Keratinocyte (primary cell): ENCODE results near the gene ARHGEF19. TPM values are rescaled to one million over a fixed set of nuclear protein-coding genes. Genes with fewer than 3 reads are reported as not detected.

Experiments
- DNase-seq: peaks from one replicate; pipeline ENCODE4 v3.0.0-alpha.2; 2011; ENCODE audit warnings: low read depth, missing footprints, low spot score
- FAIRE-seq: peaks from 2 replicates; lab custom pipeline; 2011; peaks lifted over from hg19 to GRCh38; lab: Jason Lieb, UNC
- H2AFZ ChIP-seq: 2 replicates; pipeline ENCODE4 v1.6.0; 2012; ENCODE audit warnings: low read length, control low read depth, inconsistent platforms; ENCODE audit not compliant: control insufficient read depth
- H3K27ac ChIP-seq: 2 replicates; pipeline ENCODE4 v1.5.1; 2011; ENCODE audit warnings: low read length; ENCODE audit not compliant: control insufficient read depth, insufficient read depth
- H3K27me3 ChIP-seq: 3 replicates; pipeline ENCODE4 v1.6.0; 2011; ENCODE audit warnings: low read length; ENCODE audit not compliant: control insufficient read depth, insufficient read depth; ENCODE audit errors: extremely low read depth
- H3K36me3 ChIP-seq, 2 experiments: 2 replicates in 1 of 2; 3 replicates in 1 of 2; pipeline ENCODE4 v1.5.1; 2011; ENCODE audit warnings: low read length in 2 of 2, mild to moderate bottlenecking in 1 of 2; ENCODE audit not compliant: control insufficient read depth in 2 of 2, insufficient read depth in 2 of 2; ENCODE audit errors: extremely low read depth in 1 of 2
- H3K4me1 ChIP-seq: 3 replicates; pipeline ENCODE4 v1.5.1; 2011; ENCODE audit warnings: low read length; ENCODE audit not compliant: control insufficient read depth, insufficient read depth; ENCODE audit errors: extremely low read depth
- H3K4me2 ChIP-seq: 3 replicates; pipeline ENCODE4 v1.6.0; 2011; ENCODE audit warnings: low read depth, low read length; ENCODE audit not compliant: control insufficient read depth, insufficient read depth; ENCODE audit errors: extremely low read depth
- H3K4me3 ChIP-seq, 3 experiments: fragments of 200-600 bp in 1 of 3; sonication (generic) in 1 of 3; 2 replicates in 2 of 3; 3 replicates in 1 of 3; pipeline ENCODE4 v1.5.1; 2011 to 2016; ENCODE audit warnings: low read length in 3 of 3, mild to moderate bottlenecking in 3 of 3, control low read depth in 2 of 3, inconsistent platforms in 1 of 3, low read depth in 1 of 3, mixed read lengths in 1 of 3, mixed run types in 1 of 3, moderate library complexity in 1 of 3; ENCODE audit not compliant: control insufficient read depth in 2 of 3, insufficient read depth in 2 of 3; ENCODE audit errors: extremely low read depth in 1 of 3
- H3K79me2 ChIP-seq: 2 replicates; pipeline ENCODE4 v1.6.0; 2012; ENCODE audit warnings: low read length; ENCODE audit not compliant: control insufficient read depth, insufficient read depth
- H3K9ac ChIP-seq: 3 replicates; pipeline ENCODE4 v1.6.0; 2011; ENCODE audit warnings: low read length; ENCODE audit not compliant: control insufficient read depth, insufficient read depth; ENCODE audit errors: extremely low read depth
- H3K9me1 ChIP-seq: 3 replicates; pipeline ENCODE4 v1.6.0; 2011; ENCODE audit warnings: low read length; ENCODE audit not compliant: control insufficient read depth, insufficient read depth; ENCODE audit errors: extremely low read depth
- H3K9me3 ChIP-seq: 2 replicates; pipeline ENCODE4 v1.5.1; 2012; ENCODE audit warnings: low read depth, low read length; ENCODE audit not compliant: control insufficient read depth
- H4K20me1 ChIP-seq: 3 replicates; pipeline ENCODE4 v1.6.0; 2011; ENCODE audit warnings: low read length; ENCODE audit not compliant: control insufficient read depth, insufficient read depth; ENCODE audit errors: extremely low read depth
- CTCF ChIP-seq, 3 experiments: IDR thresholded peaks in 1 of 3; conservative IDR thresholded peaks in 1 of 3; optimal IDR thresholded peaks in 1 of 3; 2 replicates in 2 of 3; 3 replicates in 1 of 3; pipeline versions ENCODE3 to v1.5.1; 2011; ENCODE audit warnings: low read length in 3 of 3, mild to moderate bottlenecking in 3 of 3, moderate library complexity in 2 of 3, control low read depth in 1 of 3, inconsistent platforms in 1 of 3; ENCODE audit not compliant: insufficient read depth in 2 of 3; ENCODE audit errors: extremely low read depth in 1 of 3
- EZH2 ChIP-seq: IDR thresholded peaks from one replicate; pipeline ENCODE4 v1.6.1; 2012; ENCODE audit warnings: inconsistent platforms, mild to moderate bottlenecking, low read length, moderate library complexity
- dilution Hi-C: fragments of 300-500 bp; cut with MboI; formaldehyde crosslinking; loops from one replicate; pipeline ENCODE4 v1.7.0; 2020; ENCODE audit warnings: low sequenced_read_pairs; ENCODE audit not compliant: extremely low pct_ligation_motif_present
- polyA plus RNA-seq, 5 experiments: library from polyadenylated mRNA; depleted of rRNA in 3 of 5; stranded (reverse) in 3 of 5; stranded (forward) in 1 of 5; unstranded in 1 of 5; fragments of >200 nt; gene quantifications; 1 replicate in 1 of 5; 2 replicates in 3 of 5; 3 replicates in 1 of 5; pipeline versions ENCODE4 v1.2.1 to v1.2.3, GENCODE V29; 2011 to 2012; ENCODE audit warnings: missing spikeins in 2 of 5, low read depth in 1 of 5, low replicate concordance in 1 of 5

The ARHGEF19 gene
- polyA plus RNA-seq, 1 donor (not counting 4 experiments of a cell fraction or from before 2014, with no cell fraction given): 5.0 TPM

- no peak for FAIRE-seq
- dilution Hi-C loops: no loop called here
- peak overlapping the region; percentile 70 for H3K9ac ChIP-seq
- no peaks in the 10 kb centered on the region for H3K9me3 ChIP-seq
- no peak for DNase-seq
- H3K4me2 ChIP-seq: peak overlapping the region; percentile 56
- no peaks in the 10 kb centered on the region for H3K27me3 ChIP-seq
- peak overlapping the region; percentile 62 for H3K27ac ChIP-seq
- no peak for TF ChIP-seq EZH2
- peaks cover 3 to 5% of the 10 kb centered on the region in 2 experiments for H3K36me3 ChIP-seq
- H3K79me2 ChIP-seq: no peaks in the 10 kb centered on the region
- H4K20me1 ChIP-seq: no peaks in the 10 kb centered on the region
- H3K9me1 ChIP-seq: no peaks in the 10 kb centered on the region
- peak overlapping the region; percentile 49 for H2AFZ ChIP-seq
- H3K4me1 ChIP-seq: peaks cover 33% of the 10 kb centered on the region
- peak overlapping the region; percentile 37 to 72 (median 41) for H3K4me3 ChIP-seq
These were observed 4.9 kb downstream of the ARHGEF19 start for GRCh38 chr1:16207318-16208269.

GRCh38 chr1:16206547-16207317 lies 5.7 kb downstream of the ARHGEF19 start:
- FAIRE-seq (peak; percentile 82), DNase-seq (peak; percentile 89)
- Histone ChIP-seq H3K9me1 (no peaks in the 10 kb centered on the region), H3K27me3 (no peaks in the 10 kb centered on the region), H3K79me2 (no peaks in the 10 kb centered on the region), H3K27ac (peak overlapping the region; percentile 62), H3K9me3 (no peaks in the 10 kb centered on the region), H3K36me3 (peaks cover 3 to 5% of the 10 kb centered on the region in 2 experiments), H3K9ac (peak overlapping the region; percentile 70), H2AFZ (peak overlapping the region; percentile 49), H3K4me1 (peaks cover 24% of the 10 kb centered on the region), H3K4me2 (peak overlapping the region; percentile 56), H4K20me1 (no peaks in the 10 kb centered on the region), H3K4me3 (peak overlapping the region; percentile 37 to 72 (median 41))
- dilution Hi-C loops: no loop called here
- TF ChIP-seq CTCF (optimal IDR thresholded peaks at IDR 0.05 in 1 of 3, IDR thresholded peaks at IDR 0.05 in 1 of 3, conservative IDR thresholded peaks at IDR 0.05 in 1 of 3; ENCODE audit: extremely low read depth in 1 of 3, insufficient read depth in 2 of 3, low read length in 3 of 3) (no peak), EZH2 (no peak)
